Panc1 (cell line): Measurements from ENCODE around the gene HNRNPA3.

Experiments
- CTCF ChIP-seq: fragments of 450-650 bp; IDR thresholded peaks from 2 replicates; pipeline ENCODE4 v1.5.1; 2017; ENCODE audit warnings: mild to moderate bottlenecking
- POLR2AphosphoS5 ChIP-seq: IDR thresholded peaks from 2 replicates; pipeline ENCODE4 v1.6.1; 2012; ENCODE audit warnings: mild to moderate bottlenecking, low read depth, low read length, moderate library complexity
- REST ChIP-seq, 2 experiments: IDR thresholded peaks; 2 replicates each; pipeline ENCODE4 v1.6.1; 2011 to 2012; ENCODE audit warnings: low read depth in 2 of 2, control low read depth in 1 of 2, low read length in 1 of 2, mild to moderate bottlenecking in 1 of 2, moderate library complexity in 1 of 2; ENCODE audit not compliant: insufficient read depth in 1 of 2
- SIN3A ChIP-seq: IDR thresholded peaks from 2 replicates; pipeline ENCODE4 v1.6.1; 2012; ENCODE audit warnings: low read depth, mild to moderate bottlenecking, low read length, moderate library complexity, borderline replicate concordance; ENCODE audit not compliant: insufficient read depth
- TCF7L2 ChIP-seq: IDR thresholded peaks from 2 replicates; pipeline ENCODE4 v1.6.1; 2011; ENCODE audit warnings: mild to moderate bottlenecking, low read depth, low read length, inconsistent platforms

GRCh38 chr2:177234267-177234666 lies 21.7 kb downstream of the HNRNPA3 start:
- TF ChIP-seq CTCF = no peak
- no peak for TF ChIP-seq POLR2AphosphoS5
- TF ChIP-seq REST (IDR thresholded peaks at IDR 0.05; ENCODE audit: insufficient read depth in 1 of 2, low read depth in 2 of 2, low read length in 1 of 2) = no peak
- TF ChIP-seq SIN3A = no peak
- no peak for TF ChIP-seq TCF7L2
